Stimulated activated CD4-positive, alpha-beta T cell treated with anti-CD3 and anti-CD28 coated beads, Interleukin-4, amount 100 ng/mL, for 48 hours (primary cell): Measurements from ENCODE around the gene CENPO.
"Not testable (repeated sequence)": the region's sequence is repeated elsewhere in the genome, so short reads cannot be mapped to it uniquely, and the experiment has no call there.

Source experiments
- DNase-seq, 2 donors: peaks; one replicate each; pipeline ENCODE4 v3.0.0-alpha.2; 2020; ENCODE audit warnings: low read depth in 2 of 2

CENPO gene

DNA sequence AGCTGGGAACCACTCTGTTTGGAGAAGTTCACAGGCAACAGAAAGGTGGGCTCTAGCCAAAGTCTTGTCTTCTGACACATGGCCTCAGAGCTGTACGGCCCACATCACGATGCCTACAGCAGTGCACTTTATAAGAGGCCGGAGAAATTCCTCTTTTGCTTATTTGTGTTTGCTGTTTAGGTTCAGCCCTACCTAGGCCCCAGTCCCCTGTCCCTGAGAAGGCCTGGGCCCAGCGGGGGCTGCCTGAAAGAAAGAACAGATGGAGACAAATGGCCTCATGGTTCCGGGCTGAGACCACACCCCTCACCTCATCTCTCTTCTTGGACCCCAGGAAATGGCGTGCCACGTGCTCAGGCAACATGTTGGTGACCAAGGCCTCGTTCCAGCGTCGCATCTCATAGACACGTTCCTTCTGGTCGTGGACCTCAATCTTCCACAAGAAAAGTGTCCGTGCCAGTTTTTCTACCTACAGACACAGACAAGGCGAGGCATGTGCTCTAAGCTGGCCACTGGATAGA lies 30.9 kb downstream of the CENPO start:
- no peak for DNase-seq

GRCh38 chr2:24824966-24825882 lies 32.0 kb downstream of the CENPO start:
- DNase-seq: peak; percentile 16 to 47

GRCh38 chr2:24825883-24826772 lies 32.9 kb downstream of the CENPO start:
- DNase-seq: no peak

DNA sequence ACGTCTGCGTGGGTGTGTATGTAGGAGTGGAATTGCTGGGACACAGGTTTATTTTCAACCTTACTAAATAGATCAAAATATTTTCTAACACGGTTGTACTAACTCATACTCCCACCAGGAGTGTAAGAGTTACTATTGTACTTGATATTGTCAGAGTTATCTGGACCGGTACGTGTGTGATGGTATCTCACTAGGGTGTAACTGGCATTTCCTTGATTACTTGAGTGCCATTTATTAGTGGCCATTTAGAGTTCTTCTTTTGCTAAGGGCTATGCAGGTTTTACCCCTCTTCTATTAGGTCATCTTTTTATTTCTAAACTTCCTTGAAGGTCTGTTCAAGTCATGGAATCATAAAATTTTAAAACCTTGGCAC lies 33.5 kb downstream of the CENPO start:
- no peak for DNase-seq

GRCh38 chr2:24827321-24828237 lies 34.4 kb downstream of the CENPO start:
- peak; percentile 54 to 56 for DNase-seq

DNA sequence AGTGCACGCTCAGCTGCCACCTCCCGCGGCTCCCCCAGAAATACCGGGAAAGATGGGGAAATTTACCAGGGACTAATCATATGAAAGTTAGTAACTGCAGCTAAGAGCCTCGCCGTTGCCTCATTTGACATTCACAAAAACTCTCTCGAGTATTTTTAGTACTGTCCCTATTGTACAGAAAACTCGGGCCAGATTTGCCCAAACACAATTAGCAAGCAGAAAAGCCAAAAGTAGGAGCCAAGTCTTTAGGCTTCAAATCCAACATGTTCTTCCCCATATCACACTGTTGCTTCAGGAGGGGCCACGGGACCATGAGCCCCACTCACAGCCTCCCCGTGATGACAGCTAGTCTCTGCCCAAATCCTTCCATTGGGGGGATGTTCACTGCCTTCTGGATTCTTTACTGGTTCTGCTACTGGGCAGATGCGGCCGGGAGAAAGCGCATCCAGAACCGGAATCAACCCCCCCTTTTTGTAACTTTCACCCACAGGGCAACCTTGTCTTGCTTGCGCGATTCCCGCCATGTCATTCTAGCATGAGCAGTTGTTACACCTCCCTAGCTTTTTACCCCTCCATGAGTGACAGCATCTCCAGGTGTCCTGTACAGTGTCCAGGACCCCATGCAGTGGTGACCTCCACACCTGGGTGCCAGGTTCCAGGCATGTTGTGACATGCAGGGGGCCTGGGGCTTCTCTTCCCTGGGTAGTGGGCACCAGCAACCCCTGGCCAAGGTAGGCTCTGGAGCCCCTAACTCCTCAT lies 35.2 kb downstream of the CENPO start:
- DNase-seq: no peak

GRCh38 chr2:24830351-24830750 lies 37.1 kb downstream of the CENPO start:
- no peak for DNase-seq

DNA sequence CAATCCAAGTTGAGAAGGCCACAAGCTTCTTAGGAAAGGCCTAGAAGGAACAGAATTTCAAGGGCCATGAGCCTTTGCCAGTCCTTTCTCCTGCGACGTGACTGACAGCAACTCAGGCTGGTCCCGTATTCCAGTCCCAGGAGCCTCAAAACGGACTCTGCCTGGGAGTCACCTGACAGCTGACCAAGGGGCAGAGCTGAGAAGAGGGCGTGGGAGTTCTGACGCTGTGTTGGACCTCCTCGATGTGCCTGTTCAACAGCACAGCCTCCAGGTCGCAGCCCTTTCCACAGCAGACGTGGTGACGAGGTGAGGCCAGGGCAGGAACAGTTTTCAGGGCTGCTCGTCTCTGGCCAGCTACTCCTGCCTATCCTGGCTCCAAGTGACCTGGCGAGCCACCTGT lies 37.6 kb downstream of the CENPO start:
- no peak for DNase-seq

DNA sequence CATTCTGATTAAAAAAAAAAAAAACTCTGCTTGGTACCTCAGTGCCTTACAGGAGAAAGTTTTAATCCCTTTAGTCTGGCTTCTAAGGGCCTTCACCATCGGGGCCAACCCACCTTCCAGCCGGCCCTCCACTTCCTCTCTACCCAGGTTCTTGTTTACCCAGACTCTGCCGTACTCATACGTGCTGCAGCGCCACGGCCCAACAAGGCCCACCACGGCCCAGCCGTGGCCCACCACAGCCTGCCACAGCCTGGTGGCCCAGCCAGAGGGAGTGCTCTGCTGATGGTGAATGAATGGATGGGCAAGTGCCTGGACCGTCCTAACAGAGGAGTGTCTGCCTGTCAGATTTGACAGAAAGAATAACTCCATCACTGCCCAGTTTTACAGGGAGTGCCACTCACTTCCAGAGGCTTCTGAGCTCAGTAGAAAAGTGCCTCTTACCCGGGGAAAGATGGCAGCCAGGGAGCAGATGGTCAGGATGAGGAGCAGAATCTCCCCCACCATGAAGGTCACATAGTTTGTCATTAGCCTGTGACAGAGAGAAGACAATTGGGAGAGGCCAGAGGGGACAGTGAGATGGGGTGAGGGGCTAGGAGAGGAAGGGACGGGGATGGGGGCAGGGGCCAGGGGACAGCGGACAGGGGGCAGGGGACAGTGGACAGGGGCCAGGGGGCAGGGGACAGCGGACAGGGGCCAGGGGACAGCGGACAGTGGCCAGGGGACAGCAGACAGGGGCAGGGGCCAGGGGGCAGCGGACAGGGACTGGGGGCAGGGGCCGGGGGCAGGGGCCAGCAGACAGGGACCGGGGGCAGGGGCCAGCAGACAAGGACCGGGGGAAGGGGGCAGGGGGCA lies 38.2 kb downstream of the CENPO start:
- DNase-seq: no peak

- DNase-seq: no peak
Observed at GRCh38 chr2:24832073-24832461, 38.8 kb downstream of the CENPO start.

GRCh38 chr2:24832521-24832920 lies 39.3 kb downstream of the CENPO start:
- no peak for DNase-seq

GRCh38 chr2:24832931-24833701 lies 39.9 kb downstream of the CENPO start:
- no peak for DNase-seq

DNA sequence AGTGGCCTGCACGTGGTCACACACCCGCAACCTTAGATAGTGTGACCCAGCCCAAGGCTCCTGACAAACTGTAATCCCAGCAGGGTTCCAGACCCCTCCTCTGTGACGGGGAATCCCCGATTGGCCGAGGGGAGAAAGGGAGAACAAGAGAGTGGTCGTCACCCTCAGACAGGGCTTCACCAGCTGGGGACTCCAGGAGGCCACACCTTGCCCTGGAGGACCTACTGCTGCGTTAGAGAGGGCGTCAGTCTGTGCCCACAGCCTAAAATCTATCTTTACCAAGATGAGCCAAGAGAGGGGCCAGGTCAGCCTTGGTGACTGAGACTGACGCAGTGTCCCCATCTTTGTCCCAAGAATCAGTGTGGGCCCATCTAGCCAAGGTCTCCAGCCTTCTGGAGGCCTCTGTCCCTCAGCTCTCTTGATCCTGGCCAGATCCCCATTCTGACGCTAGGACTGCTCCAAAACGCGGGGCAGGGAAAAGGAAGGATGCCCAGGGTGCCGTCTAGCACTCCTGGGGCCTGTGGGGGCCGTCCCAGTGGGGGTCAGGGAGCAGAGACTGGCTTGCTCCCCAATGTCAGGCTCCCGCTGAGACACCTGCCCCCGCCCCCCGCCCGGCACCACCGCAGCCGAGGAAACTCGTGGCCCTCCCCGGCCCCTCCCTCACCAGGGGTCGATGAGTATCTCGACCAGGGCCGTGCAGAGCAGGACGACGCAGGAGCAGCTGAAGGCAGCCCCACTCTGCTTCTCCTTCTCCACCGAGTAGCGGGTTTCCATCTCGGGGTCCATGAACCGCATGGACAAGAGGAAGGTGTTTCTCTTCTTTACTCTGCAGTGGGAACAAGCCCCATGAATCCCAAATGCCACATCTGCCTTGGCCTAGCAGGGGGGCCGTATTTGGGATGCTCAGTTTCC lies 40.9 kb downstream of the CENPO start:
- DNase-seq: no peak

- DNase-seq: no peak
Observed at GRCh38 chr2:24834733-24835395, 41.6 kb downstream of the CENPO start.

DNA sequence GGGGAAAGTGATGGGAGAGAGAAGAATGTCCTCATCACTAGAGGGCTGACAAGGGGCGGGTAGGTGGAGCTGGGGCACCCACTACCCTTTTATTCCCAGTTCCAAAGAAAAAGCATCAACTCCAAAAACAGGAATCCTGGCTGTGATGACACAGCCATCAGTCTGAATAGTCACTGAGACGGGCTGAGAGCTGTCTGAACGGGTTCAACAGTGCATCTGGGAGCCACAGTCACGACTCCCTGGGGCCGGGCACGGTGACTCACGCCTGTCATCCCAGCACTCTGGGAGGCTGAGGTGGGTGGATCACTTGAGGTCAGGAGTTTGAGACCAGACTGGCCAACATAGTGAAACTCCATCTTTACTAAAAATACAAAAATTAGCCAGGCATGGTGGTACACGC lies 42.2 kb downstream of the CENPO start:
- DNase-seq: not testable (repeated sequence)

DNA sequence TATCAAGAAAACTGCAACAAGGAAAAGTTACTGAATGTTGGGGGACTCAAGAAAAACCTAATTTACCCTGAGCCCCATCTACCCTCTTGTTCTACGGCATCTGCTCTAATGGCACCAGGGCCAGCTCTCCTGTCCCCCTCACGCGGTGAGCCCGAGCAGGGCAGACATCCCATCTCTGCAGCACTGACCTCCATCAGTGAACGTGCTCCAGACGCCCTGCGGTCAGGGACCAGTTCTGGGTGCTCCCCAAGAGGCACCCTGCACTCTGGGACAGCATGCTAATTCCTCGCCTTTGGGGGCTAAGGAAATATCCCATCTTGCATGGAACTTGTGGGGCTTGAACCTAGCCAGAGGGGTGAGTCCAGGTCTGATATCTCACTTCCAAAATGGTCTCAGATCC lies 43.0 kb downstream of the CENPO start:
- DNase-seq: no peak

DNA sequence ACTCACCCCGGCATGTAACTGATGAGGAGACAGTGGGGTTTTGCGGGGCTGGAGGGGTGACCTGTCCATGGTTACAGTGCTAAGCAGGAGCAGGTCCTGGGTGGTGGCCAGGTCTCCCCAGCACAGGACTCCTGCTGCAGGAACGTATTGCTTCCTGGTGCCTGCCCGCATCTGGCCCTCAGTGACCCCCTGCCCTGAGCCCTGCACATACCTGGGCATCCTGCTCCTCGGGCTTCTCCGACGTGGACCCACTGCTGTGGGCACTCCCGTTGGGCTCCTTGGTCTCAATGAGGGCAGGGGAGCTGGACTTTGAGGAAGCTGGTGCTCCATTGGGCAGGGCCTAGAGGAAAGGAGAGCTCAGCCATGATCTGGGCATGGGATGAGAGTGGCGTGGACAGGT lies 43.5 kb downstream of the CENPO start:
- no peak for DNase-seq
